WI38 (cell line): Measurements from ENCODE around the gene IL3RA.

Experiments used
- H3K4me3 ChIP-seq: 2 replicates; pipeline ENCODE4 v1.5.1; 2011; ENCODE audit warnings: low read depth, mild to moderate bottlenecking, control low read depth, low read length
- CTCF ChIP-seq: IDR thresholded peaks from 2 replicates; pipeline ENCODE4 v1.5.1; 2012; ENCODE audit warnings: low read depth, mild to moderate bottlenecking, control low read depth, low read length

IL3RA gene

GRCh38 chrX:1392376-1393068 is 55.9 kb downstream of the IL3RA start:
- no peak for TF ChIP-seq CTCF
- peak overlapping the region; percentile 83 for H3K4me3 ChIP-seq

GRCh38 chrX:1393871-1394615 is 57.5 kb downstream of the IL3RA start:
- H3K4me3 ChIP-seq = no peak overlapping the region
- no peak for TF ChIP-seq CTCF

GRCh38 chrX:1394731-1395501 is 58.3 kb downstream of the IL3RA start:
- H3K4me3 ChIP-seq = no peak overlapping the region
- no peak for TF ChIP-seq CTCF

- TF ChIP-seq CTCF = no peak
- H3K4me3 ChIP-seq = no peak overlapping the region
These were observed 59.1 kb downstream of the IL3RA start for GRCh38 chrX:1395646-1396216.

- TF ChIP-seq CTCF = no peak
- no peak overlapping the region for H3K4me3 ChIP-seq
These were observed 60.4 kb downstream of the IL3RA start for GRCh38 chrX:1397001-1397400.

- no peak for TF ChIP-seq CTCF
- H3K4me3 ChIP-seq = no peak overlapping the region
These were observed 61.1 kb downstream of the IL3RA start for GRCh38 chrX:1397441-1398270.
